PC-9 (cell line): ENCODE results near the gene MORC2.

ENCODE experiments used
- EZH2 ChIP-seq: fragments of 200-600 bp; sonication (generic); IDR thresholded peaks from 2 replicates; pipeline ENCODE4 v1.8.0; 2017; ENCODE audit warnings: antibody characterized with exemption, low read depth
- TF ChIP-seq, protein P1 (sequence below): fragments of 200-600 bp; sonication (generic); conservative IDR thresholded peaks from 2 replicates; pipeline ENCODE4 v1.6.1; 2017; ENCODE audit warnings: mixed run types, antibody characterized with exemption, mild to moderate bottlenecking, moderate library complexity

DNA sequence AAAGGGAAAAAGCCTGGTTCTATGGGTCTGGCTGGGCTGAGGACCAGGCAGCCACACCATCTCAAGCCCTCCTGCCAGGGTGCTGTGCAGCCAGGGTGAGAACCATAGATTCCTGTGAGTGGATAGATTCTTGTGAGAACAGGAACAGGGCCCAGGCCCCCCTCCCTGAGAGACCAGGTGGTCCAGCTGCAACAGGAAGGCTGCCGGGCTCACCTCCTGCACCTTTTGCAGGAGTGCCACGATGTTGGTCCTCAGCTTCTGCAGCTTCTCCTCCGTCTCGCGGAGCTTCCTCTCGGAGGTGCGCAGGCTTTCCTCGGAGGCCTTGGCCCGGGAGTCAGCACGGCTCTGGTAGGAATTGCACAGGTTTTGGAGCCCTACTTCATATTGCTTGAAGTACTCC, 40.8 kb downstream of the MORC2 start:
- TF ChIP-seq, protein P1, sequence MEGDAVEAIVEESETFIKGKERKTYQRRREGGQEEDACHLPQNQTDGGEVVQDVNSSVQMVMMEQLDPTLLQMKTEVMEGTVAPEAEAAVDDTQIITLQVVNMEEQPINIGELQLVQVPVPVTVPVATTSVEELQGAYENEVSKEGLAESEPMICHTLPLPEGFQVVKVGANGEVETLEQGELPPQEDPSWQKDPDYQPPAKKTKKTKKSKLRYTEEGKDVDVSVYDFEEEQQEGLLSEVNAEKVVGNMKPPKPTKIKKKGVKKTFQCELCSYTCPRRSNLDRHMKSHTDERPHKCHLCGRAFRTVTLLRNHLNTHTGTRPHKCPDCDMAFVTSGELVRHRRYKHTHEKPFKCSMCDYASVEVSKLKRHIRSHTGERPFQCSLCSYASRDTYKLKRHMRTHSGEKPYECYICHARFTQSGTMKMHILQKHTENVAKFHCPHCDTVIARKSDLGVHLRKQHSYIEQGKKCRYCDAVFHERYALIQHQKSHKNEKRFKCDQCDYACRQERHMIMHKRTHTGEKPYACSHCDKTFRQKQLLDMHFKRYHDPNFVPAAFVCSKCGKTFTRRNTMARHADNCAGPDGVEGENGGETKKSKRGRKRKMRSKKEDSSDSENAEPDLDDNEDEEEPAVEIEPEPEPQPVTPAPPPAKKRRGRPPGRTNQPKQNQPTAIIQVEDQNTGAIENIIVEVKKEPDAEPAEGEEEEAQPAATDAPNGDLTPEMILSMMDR = no peak
- TF ChIP-seq EZH2 = no peak
